GM19463 (cell line): ENCODE results near the gene KHNYN.
"Not testable (repeated sequence)": the region's sequence is repeated elsewhere in the genome, so short reads cannot be mapped to it uniquely, and the experiment has no call there.

Experiments
- ATAC-seq: cut with Tn5 transposase; IDR thresholded peaks from one replicate; pipeline ENCODE4 v1.9.1; 2021; ENCODE audit warnings: mild to moderate bottlenecking, moderate library complexity; ENCODE audit not compliant: unreplicated experiment

KHNYN gene

GRCh38 chr14:24437020-24437735 is 7.4 kb downstream of the KHNYN start:
- no peak for ATAC-seq

DNA sequence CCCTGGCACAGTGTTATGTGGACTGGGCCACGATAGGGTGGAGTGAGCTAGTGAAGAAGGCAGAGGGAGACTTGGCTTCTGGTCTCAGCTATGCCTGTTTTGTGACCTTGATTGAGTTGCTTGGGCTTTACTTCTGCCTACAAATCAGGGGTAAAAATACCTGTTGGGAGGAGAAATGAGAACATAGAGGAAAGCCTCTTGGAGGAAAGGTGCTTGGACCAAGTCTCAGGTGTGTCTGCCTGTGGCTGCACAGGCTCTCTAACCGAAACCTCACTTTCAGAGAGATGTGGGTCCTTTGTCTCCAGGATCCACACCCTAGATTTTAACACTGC is 7.9 kb downstream of the KHNYN start:
- ATAC-seq = no peak

GRCh38 chr14:24438223-24439097 is 8.7 kb downstream of the KHNYN start:
- ATAC-seq = no peak

GRCh38 chr14:24439257-24439656 is 9.5 kb downstream of the KHNYN start:
- ATAC-seq = no peak

- ATAC-seq = no peak
Measured at GRCh38 chr14:24439830-24440605, 10.3 kb downstream of the KHNYN start.

- ATAC-seq = no peak
Measured at GRCh38 chr14:24440606-24441399, 11.0 kb downstream of the KHNYN start.

- ATAC-seq = no peak
Measured at GRCh38 chr14:24441485-24441884, 11.7 kb downstream of the KHNYN start.

DNA sequence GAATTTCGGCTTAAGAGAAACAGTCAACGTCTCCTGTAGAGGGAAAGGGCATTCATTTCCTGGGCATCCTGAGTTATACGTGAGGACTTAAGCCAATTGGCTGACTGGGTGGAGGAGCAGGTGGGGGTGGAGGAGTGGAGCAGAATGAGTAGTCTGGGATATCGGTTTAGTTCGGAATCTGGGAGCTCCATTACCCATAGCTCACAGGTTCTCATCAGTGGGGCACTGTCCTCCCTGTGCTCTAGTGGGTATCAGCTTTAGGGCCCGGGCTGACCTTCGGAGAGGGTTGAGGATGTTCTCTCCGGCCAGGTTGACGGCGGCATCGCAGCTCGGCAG is 12.1 kb downstream of the KHNYN start:
- ATAC-seq = no peak

DNA sequence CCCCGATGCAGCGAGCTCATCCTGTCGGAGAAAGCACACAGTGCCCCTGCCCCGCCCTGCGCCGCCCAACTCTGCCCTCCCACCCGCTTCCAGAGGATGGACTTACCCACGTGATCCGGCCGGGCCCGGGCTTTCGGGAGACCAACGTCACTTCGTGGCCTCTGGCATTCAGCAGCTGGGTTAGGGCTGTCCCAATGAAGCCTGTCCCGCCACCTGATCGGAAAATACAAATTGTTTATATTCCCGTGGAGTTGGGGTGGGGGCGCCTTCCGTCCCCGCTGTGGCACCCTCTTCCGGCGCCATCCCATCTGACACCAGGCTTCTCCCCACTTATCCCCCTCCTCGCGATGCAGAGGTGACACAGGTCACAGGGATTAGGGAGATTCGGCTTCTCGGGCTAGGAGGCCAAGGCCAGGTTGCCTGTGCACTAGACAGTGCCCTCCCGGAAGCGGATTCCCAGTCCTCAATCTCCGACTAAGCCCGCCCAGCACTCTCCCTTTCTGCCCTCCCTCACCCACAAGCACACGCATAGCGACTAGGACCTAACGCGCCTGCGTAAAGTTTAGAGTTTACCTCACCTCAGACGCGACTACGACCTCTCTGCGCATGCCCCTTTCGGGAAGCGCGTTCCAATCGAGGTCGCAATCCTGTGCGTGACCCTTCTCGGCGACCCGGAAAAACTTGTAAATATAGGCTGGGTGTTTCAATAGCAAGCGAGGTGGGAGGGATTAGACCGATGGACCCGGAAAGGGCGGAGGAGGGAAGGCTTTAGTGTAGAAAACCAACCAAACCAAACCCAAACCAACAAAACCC is 12.7 kb downstream of the KHNYN start, which contains the start of gene SDR39U1:
Gene SDR39U1 (minus strand): TSS at position 537 of the 813 bp plus-strand sequence. CDS start 7 bp downstream, at position 530.
- peak; percentile 85 for ATAC-seq

DNA sequence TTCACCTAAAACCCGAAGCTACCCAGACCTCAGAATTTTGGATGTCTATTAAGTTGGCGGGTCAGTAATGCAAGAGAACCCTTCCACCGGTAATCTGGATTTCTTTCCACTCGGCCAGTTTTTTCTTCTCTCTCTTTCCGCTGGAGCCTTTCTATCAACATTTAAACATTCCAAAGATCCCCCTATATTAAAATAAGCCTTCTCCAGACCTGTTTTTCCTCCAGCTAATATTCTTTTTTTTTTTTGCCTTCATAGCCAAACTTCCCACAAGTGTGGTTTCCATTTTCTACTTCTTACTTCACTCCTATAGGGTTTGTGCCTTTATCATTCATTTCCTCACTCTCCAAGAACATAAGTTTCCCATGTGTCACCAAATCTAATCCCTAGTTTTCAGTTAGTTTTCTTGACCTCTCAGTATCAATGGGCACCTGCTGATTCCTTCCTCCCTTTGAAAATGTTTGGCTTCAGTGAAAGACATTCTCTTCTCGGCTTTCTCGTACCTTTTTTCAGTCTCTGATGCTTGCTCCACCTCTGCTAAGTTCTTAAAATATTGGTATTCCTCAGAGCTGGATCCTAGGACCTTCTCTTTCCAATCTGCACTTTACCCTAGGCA is 13.4 kb downstream of the KHNYN start:
- ATAC-seq = no peak

- ATAC-seq = not testable (repeated sequence)
Measured at GRCh38 chr14:24450828-24451227, 21.1 kb downstream of the KHNYN start.

DNA sequence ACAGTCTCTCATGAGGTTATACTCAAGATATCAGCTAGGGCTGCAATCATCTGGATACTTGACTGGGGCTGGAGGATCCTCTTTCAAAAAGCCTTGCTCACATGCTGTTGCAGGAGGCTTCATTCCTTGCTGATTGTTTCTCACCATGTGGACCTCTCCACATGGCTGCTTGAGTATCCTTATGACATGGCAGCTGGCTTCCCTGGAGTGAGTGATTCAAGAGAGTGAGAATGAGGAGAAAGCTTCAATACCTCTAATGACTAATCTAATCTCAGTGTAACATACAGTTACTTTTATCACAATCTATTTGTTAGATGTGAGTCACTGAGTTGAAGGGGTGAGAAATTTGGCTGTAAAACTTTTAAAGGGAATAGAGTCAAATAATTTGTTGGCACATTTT is 27.2 kb downstream of the KHNYN start:
- no peak for ATAC-seq

DNA sequence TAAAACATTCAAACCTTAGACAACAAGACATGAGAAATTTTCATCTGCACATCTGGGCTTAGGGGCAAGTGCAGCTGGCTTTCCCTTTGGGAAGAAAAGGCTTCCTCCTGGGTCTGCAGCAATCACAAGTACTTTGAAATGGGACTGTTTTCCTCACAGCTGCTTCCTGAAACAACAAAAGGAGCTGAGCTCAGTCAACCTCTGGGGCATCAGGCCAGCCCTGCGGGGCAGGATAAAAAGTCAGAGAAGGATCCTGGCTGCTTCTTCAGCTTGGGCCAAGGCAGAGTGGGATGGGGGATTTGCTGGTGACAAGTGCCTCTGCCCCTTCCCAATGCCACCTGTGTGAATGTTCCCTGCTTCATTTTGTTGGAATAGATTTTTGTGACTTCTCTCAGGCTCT is 29.0 kb downstream of the KHNYN start:
- no peak for ATAC-seq

DNA sequence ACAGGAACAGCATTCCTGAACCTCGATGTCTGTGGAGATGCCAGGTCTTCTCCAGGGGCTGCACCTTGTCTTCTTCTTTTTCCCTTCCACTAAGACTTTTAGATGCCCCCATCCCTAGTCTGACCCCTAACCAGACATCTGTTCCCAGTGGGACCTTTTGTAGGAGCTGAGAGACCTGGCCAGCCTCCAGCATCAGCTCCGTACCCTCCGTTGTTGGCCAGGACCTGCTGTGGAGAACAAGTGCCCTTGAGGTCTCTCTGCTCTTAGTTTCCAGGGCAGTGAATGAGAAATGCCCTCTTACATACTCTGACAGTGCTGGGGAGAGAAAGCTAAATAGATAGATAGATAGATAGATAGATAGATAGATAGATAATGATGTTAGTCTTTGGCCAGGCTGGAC is 29.6 kb downstream of the KHNYN start:
- ATAC-seq = no peak

- ATAC-seq = no peak
Measured at GRCh38 chr14:24461336-24461735, 31.6 kb downstream of the KHNYN start.

GRCh38 chr14:24463017-24463883 is 33.5 kb downstream of the KHNYN start:
- peak; percentile 59 for ATAC-seq

DNA sequence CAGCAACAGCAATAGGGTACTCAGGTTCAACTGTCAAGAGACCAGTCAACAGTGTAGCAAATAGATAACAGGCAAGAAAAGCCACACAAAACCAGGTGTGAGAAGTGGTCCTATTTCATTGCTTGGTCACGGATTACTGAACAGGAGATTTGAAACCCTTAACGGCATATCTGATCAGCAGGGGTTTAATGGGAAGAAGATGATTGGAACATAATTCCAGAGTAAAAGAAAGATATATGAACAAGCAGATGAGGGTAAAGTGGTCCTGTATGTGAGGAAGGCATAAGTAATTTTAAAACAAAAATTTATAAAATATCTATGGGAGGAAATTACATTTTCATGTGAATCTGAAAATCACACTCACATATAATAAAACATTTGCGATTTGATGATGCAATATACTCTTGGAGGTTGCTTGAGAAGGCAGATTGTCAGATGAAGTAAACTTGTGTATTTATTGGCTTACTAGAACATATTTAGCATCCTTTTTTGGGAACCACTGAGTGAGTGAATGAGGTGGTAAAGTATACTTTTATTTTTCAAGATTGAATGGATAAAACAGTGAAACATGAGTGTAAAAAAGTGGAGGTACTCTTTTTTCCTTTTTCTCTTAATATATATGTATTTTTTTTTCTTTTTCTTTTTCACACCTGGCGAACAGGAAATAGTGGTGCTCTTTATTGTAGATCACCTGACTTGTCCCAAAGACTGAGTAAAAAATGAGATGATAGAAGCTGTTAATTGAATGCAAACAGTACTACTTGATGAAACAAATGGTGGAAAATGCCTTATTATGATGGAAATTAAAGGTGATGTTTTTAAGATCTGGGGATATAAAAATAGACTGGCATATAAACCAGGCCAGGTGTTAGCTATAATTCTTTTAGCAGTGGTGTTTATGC is 34.4 kb downstream of the KHNYN start:
- peak; percentile 8 for ATAC-seq

GRCh38 chr14:24465368-24465767 is 35.6 kb downstream of the KHNYN start:
- ATAC-seq = no peak
